HG02623 (cell line): ENCODE measurements around the gene ELF2.
"Not testable (repeated sequence)": the region's sequence is repeated elsewhere in the genome, so short reads cannot be mapped to it uniquely, and the experiment has no call there.

Experiments used
- ATAC-seq: cut with Tn5 transposase; IDR thresholded peaks from one replicate; pipeline ENCODE4 v1.9.1; 2021; ENCODE audit warnings: moderate library complexity; ENCODE audit not compliant: unreplicated experiment

ELF2 gene

DNA sequence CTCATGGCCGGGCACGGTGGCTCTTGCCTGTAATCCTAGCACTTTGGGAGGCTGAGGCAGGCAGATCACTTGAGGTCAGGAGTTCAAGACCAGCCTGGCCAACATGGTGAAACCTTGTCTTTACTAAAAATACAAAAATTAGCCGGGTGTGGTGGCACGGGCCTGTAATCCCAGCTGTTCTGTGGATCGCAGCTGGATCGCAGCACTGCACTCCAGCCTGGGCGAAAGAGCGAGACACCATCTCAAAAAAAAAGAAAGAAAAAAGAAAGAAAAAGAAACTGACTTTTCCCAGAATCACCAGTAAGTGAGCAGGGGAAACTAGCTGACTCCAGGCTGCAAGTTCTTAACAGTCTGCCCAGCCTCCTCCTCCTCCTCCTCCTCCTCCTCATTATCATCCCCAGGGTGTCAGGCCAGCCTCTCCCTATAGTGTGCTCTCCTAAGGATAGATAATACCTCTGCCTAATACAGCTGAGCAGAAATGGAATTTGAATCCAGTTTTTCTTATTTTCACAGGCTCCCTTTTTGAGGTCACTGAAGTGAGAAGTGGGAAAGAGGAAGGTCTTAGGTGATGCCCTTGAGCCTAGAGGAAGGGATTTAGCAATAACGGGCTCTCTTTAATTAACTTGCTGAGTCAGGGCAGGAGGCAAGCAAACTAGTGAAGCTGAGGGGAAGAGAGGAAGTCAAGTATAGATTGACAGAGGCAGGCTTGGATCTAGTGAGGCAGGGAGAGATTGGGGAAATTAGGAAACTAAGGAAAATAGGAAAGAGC lies 11.8 kb upstream of the ELF2 start:
- no peak for ATAC-seq

DNA sequence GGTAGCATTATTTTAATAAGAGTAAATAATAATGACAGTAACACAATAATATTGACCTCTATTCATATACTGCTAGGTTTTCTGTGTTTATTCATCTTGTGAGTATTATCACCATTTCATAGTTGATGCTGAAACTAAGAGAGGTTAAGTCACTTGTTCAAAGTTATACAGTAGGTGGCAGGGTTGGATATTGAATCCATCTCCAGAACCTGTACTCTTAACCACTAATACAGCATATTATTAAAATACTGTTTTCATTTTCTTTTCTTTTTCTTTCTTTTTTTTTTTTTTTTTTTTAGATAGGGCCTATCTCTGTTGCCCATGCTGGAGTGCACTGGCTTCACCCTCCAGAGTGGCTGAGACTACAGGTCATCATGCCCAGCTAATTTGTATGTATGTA lies 7.1 kb upstream of the ELF2 start:
- no peak for ATAC-seq

DNA sequence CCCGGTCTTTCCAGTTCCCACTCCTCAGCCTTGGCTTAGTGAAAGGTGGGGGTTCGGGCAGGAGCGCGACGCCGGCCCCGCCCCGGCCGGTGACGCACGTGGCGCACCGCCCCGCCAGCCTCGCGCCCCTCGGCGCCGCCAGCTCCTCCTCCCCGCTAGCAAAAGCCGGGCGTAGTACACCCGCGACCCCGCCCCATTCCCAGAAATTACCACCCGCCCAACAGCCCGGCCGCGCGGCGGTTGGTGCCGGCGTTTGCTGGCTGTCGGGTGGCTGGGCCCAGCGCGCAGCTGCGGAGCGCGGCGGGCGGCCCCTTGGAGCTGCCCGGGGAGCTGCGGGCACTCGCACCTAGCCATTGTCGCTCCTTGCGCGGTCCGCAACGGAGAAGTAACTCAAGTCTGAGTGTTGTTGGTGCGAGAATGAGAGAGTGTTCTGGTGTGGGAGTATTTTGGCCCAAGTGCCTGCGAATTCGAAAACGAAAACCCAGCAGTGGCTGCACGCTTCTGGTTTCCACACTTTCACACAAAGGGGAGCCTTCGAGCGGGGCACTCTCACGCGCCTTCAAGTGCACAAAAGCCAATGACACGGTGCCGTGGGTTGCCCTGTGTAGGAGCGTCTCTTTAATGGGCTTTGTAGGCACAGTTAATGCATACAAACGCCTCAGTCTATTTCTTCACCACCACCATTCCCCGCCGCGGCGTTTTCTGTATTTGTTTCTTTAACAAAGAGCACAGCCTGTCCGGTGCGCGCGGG lies 1.0 kb upstream of the ELF2 start:
- ATAC-seq = peak; percentile 62

DNA sequence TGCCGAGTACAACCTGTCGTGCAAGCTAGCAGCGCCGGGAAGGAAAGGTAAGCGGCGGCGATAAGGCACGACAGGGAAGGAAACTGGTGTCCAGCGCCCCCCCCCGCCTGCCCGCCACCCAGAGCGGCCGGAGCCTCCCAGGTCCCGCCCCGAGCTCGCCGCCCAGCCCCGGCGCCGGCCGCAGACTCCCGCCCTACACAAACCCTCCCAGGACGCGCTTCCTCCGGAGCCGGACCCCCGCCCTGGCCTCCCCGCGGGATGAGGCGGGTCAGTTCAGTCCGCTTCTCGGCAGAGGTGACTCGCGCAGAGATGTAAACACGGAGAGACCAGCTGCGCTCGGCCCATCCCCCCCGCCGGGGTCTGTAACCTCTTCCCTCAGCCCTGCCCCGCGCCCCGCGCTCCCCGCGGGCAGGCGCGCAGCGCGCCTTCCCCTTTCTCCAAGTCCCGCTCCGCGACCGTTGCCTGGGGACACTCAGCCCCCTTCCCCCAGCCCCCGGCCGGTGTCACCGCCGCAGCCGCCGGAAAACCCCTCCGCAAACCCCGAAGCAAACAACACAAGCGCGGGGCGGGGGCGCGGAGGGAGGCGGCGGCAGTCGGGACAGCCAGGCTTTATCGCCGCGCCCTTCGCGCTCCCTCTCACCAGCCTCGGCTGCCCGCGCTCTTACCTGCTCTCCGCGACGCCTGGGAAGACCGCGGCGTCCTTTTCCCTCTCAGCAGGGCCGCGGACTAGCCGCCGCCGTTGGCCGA lies 543 bp downstream of the ELF2 start:
- ATAC-seq = peak; percentile 6

DNA sequence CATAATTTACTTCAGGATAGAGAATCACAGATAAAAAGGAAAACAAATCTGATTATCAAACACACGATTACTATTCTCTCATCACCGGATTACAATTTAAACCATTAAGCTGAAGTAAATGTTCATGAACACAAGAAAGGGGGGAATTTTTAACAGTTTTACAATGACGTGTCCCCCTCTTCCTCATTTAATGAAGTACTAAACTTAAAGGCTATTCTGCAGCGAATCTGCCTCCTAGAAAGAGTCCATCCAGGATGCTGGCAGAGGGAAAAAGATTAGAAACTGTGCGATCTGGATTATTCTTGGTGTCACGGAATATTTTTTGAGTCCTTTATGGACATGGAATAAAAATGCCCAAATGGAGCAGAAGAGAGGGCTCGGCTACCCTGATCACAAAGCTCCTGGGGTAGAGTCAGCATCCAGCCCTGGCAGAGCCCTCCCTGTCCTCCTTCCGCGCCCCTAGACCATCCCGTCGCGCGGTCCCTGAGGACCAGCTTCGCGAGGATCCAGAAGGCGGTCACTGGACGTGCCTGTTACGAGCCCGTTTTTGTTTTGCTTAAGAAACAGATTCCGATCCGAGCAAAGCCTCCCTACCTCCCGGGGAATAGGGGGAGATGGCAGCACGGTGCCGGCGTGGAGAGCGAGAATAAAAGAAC lies 1.2 kb downstream of the ELF2 start:
- ATAC-seq = no peak

DNA sequence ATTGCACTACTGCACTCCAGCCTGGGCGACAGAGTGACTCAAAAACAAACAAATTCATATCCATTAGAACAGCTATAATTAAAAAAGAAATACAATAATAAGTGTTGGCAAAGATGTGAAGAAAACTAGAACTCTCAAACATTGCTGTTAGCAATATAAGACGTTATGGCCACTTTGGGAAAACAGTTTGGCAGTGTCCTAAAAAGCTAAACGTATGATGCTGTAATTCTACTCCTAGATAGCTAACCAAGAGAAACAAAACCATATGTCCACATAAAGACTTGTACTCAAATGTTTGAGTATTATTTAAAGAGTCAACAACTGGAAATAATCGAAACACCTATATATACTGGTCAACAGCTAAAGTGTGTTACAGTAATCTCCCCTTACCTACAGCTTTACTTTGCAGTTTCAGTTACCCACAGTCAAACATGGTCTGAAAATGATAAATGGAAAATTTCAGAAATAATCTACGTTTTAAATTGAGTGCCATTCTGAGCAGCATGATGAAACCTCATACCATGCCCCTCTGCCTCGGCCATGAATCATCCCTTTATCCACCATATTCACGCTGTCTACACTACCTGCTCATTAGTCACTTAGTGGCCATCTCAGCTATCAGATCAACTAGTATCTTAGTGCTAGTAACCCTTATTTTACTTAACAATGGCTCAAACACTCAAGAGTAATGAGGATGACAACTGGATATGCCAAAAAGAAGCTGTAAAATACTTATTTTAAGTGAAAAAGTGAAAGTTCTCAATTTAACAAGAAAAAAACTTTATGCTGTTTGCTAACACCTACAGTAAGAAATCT lies 4.9 kb downstream of the ELF2 start:
- ATAC-seq = no peak

DNA sequence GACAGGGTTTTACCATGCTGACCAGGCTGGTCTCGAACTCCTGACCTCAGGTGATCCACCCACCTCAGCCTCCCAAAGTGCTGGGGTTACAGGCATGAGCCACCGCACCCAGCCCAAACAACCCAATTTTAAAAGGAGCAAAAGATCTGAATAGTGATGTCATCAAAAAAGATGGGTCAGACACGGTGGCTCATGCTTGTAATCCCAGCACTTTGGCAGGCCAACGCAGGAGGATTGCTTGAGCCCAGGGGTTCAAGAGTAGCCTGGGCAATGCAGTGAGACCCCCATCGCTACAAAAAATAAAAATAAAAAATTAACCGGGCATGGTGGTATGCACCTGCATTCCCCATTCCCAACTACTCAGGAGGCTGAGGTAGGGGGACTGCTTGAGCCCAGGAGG lies 6.1 kb downstream of the ELF2 start:
- no peak for ATAC-seq

DNA sequence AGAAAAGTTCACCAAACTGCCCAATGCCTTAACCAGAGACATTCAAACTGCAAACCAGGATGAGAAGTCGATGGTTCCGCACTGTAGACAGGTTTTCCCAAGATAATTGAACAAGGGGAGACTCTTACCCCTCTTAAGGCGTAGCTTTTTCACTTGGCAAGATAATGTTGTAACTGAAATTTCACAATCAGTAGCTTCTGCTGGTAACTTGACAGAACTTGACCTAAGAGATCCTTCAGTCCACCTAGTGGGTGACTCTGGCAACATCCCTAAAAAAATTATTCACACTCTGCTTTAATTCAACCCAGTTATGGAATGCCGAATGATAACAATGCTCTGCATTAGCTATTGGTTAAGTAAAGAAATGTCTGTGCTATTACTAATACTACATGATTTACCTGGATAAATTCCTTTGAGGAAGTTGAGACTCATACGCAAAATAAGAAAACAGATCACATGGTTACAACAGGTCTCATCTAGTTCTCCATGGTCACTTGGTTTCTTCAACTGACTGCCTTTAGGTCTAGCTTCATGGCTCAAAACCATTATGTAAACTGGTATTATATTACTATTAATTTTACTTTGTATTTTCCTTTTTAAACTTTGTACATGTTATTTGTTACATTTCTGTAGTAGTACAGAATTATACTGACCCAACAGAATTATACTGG lies 9.1 kb downstream of the ELF2 start:
- no peak for ATAC-seq

DNA sequence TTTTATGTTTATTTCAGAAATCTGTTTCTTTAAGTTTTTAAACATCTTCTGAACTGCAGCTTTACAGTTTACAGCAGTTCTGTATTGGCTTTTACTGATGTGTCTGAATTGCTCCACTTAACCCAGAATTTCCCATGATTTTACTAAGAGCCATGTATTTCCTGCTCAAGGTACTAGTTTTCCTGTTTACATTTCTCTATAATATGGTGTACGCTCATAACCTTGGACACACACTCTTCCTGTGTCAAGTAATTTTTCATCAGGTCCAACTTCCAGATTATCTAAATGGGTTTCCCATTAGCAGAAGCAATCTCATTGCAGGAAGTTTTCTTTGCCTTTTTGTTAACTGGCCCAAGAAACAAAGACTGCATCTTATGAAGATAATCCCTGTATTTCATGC lies 12.3 kb downstream of the ELF2 start:
- ATAC-seq = no peak

DNA sequence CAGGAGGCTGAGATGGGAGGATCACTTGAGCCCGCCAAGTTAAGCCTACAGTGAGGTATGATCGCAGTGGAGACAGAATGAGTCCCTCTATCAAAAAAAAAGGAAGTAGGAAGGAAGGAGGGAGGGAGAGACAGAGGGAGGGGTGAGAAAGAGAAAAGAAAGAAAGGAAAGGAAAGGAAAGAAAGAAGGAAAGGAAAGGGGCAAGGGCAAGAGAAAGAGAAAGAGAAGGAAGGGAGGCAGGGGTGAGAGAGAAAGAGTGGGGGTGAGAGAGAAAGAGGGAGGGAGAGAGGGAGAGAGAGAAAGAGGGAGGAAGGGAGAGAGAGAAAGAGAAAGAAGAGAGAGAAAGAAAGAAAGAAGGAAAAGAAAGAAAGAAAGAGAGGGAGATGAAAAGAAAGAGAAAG lies 13.2 kb downstream of the ELF2 start:
- no peak for ATAC-seq

DNA sequence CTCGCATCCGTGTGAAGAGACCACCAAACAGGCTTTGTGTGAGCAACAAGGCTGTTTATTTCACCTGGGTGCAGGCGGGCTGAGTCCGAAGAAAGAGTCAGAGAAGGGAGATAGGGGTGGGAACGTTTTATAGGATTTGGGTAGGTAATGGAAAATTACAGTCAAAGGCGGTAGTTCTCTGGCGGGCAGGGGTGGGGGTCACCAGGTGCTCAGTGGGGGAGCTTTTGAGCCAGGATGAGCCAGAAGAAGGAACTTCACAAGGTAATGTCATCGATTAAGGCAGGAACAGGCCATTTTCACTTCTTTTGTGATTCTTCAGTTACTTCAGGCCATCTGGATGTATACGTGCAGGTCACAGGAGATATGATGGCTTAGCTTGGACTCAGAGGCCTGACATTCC lies 19.0 kb downstream of the ELF2 start:
- ATAC-seq = not testable (repeated sequence)

DNA sequence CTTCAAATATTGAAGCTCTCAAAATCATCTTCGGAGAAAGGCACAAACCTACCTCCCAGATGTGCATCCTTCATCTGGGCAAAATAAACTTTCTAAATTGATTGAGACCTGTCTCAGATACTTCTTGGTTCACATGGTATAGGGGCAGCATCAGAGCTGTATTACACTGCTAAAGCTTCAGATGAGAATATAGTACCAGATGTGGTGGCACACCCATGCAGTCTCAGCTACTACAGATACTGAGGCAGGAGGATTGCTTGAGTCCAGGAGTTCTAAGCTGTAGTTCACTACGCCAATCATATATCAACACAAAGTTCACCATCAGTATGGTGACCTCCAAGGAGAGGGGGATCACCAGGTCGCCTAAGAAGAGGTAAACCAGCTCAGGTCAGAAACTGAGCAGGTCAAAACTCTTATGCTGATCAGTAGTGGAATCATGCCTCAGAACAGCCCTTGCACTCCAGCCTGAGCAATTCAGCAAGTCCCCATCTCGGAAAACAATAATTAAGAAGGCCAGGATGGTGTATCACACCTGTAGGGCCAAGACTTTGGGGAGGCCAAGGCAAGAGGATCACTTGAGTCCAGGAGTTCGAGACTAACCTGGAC lies 22.0 kb downstream of the ELF2 start:
- no peak for ATAC-seq

DNA sequence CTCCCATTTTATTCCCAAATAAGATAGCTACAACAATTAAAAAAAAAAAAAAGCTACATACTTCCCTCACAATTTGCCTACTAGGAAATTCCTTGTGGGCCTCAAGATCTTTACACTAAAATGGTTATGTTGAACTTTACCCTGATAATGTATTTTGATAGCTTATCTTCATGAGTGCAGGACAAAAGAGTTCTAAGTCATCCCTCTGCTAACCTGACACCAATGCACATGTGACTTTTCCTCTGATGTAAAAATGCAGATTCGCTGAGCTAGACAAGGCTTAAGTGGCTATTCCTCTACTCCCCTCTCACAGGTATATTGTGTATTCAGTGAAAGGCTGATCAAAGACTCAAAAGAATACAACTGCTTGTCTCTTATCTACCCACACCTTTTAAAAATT lies 22.5 kb downstream of the ELF2 start:
- ATAC-seq = no peak

DNA sequence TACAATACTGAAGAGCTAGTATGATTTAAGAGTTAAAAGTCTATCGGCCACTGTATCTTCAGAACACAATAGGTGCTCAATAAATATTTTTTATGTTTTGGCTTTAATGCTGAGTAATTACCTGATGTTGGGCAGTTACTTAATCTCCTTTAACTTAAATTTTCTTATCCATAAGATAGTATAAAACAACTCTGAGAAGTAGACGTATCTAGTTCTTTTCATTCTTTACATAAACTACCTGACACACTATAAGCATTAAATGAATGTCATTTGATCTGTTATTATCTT lies 22.9 kb downstream of the ELF2 start:
- no peak for ATAC-seq

DNA sequence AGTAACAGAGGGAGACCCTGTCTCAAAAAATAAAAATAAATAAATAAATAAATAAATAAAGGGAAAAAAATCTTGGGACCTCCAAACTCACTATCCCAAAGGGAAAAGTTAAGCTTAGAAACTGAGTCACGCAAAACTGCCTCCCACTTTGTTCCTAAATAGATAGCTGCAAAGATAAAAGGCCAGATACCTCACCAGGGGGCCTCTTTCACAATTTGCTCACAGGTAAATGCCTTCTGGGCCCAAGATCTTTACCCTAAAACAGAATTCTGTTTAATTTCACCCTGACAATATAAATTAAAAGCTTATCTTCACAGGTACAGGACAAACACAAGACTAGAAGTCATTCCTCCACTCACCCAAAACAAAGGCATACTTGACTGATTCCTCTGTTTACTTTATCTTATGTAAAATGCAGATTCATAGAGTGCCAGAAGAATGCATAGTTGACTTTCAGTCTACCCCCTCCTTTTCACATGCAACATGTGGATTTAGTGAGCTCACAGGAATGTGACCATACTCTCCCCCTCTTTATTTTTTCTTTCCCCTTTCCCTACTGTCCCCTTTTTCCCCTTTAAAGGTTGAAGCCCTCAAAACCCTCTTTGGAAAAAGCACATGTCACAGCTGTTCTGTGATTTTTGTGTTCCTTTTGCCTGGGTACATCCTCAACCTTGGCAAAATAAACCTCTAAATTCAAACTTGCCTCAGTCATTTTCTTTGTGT lies 23.4 kb downstream of the ELF2 start:
- no peak for ATAC-seq

DNA sequence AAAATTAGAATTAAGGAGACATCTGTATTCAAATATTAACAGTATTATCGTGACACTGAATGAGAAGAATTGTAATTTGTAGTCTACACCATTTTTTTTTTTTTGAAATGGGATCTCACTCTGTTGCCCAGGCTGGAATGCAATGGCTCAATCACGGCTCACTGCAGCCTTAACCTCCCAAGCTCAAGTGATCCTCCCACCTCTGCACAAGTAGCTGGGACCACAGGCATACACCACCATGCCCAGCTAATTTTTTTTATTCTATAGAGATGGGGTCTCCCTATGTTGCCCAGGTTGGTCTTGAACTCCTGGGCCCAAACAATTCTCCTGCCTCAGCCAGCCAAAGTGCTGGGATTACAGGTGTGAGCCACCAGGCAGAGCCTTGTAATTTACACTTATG lies 24.8 kb downstream of the ELF2 start:
- no peak for ATAC-seq

DNA sequence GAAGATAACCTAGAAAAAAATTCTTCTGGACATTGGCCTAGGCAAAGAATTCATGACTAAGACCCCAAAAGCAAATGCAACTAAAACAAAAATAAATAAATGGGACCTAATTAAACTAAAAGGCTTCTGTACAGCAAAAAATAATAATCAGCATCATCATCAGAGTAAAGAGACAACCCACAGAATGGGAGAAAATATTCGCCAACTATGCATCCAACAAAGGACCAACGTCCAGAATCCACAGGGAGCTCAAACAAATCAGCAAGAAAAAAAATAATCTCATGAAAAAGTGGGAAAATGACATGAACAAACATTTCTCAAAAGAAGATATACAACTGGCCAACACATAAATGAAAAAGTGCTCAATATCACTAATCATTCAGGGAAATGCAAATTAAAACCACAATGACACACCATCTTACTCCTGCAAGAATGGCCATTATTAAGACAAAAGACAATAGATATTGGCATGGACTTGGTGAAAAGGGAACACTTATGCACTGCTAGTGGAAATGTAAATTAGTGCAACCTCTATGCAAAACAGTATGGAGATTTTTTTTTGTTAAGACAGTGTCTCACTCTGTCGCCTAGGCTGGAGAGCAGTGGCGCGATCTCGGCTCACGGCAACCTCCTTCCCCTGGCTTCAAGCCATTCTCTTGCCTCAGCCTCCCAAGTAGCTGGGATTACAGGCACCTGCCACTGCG lies 29.9 kb downstream of the ELF2 start:
- no peak for ATAC-seq

DNA sequence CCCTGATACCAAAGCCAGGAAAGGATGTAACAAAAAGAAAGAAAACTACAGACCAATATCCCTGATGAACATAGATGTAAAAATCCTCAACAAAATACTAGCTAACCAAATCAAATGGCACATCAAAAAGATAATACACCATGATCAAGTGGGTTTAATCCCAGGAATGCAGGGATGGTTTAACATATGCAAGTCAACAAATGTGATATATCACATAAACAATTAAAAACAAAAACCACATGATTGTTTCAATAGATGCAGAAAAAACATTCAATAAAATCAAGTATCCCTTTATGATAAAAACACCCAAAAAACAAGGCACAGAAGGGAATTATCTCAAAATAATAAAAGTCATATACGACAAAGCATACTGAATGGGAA lies 31.5 kb downstream of the ELF2 start:
- no peak for ATAC-seq
